H9 (cell line): ENCODE results near the gene PITPNM3. TPM values are rescaled to one million over a fixed set of nuclear protein-coding genes. Genes with fewer than 3 reads are reported as not detected.

ENCODE experiments used
- DNase-seq: peaks from one replicate; pipeline ENCODE4 v3.0.0-alpha.2; 2017
- H2AFZ ChIP-seq: one replicate; pipeline ENCODE4 v1.6.1; 2013; ENCODE audit warnings: mild to moderate bottlenecking, low read length, control low read depth, moderate library complexity
- H2AK5ac ChIP-seq: 2 replicates; pipeline ENCODE4 v1.6.1; 2013; ENCODE audit warnings: low read length, control low read depth, mixed read lengths; ENCODE audit not compliant: insufficient read length
- H2BK120ac ChIP-seq: one replicate; pipeline ENCODE4 v1.6.1; 2013; ENCODE audit warnings: low read depth, mild to moderate bottlenecking, low read length, control low read depth, inconsistent platforms; ENCODE audit not compliant: poor library complexity, severe bottlenecking
- H2BK12ac ChIP-seq: 2 replicates; pipeline ENCODE4 v1.6.1; 2013; ENCODE audit warnings: low read length, control low read depth, mixed read lengths, low read depth; ENCODE audit not compliant: insufficient read length
- H2BK15ac ChIP-seq: 2 replicates; pipeline ENCODE4 v1.6.1; 2013; ENCODE audit warnings: low read depth, low read length, control low read depth
- H2BK20ac ChIP-seq: one replicate; pipeline ENCODE4 v1.6.1; 2013; ENCODE audit warnings: low read depth, mild to moderate bottlenecking, low read length, control low read depth, inconsistent platforms; ENCODE audit not compliant: poor library complexity, severe bottlenecking
- H2BK5ac ChIP-seq: 2 replicates; pipeline ENCODE4 v1.6.1; 2013; ENCODE audit warnings: low read length, control low read depth, mixed read lengths; ENCODE audit not compliant: insufficient read length
- H3K14ac ChIP-seq: 2 replicates; pipeline ENCODE4 v1.6.1; 2013; ENCODE audit warnings: low read length, control low read depth; ENCODE audit not compliant: insufficient read depth
- H3K18ac ChIP-seq: 2 replicates; pipeline ENCODE4 v1.6.1; 2013; ENCODE audit warnings: low read depth, mild to moderate bottlenecking, mixed read lengths, low read length, control low read depth; ENCODE audit not compliant: insufficient read length
- H3K23ac ChIP-seq: 2 replicates; pipeline ENCODE4 v1.6.1; 2013; ENCODE audit warnings: low read length, control low read depth, mixed read lengths, low read depth; ENCODE audit not compliant: insufficient read length
- H3K23me2 ChIP-seq: 2 replicates; pipeline ENCODE4 v1.6.1; 2013; ENCODE audit warnings: low read depth, mild to moderate bottlenecking, mixed read lengths, low read length, control low read depth; ENCODE audit not compliant: insufficient read length, poor library complexity, severe bottlenecking
- H3K27ac ChIP-seq: 2 replicates; pipeline ENCODE4 v1.5.1; 2013; ENCODE audit warnings: low read length, control low read depth, mixed read lengths, low read depth; ENCODE audit not compliant: insufficient read length
- H3K27me3 ChIP-seq: 2 replicates; pipeline ENCODE4 v1.6.1; 2013; ENCODE audit warnings: low read length, control low read depth, inconsistent platforms; ENCODE audit not compliant: insufficient read depth
- H3K4ac ChIP-seq: 2 replicates; pipeline ENCODE4 v1.6.1; 2013; ENCODE audit warnings: low read depth, mild to moderate bottlenecking, control low read depth, inconsistent platforms, low read length, moderate library complexity
- H3K4me1 ChIP-seq: 2 replicates; pipeline ENCODE4 v1.6.1; 2013; ENCODE audit warnings: low read length, control low read depth, inconsistent platforms; ENCODE audit not compliant: insufficient read depth
- H3K4me2 ChIP-seq: 2 replicates; pipeline ENCODE4 v1.6.1; 2013; ENCODE audit warnings: low read length, control low read depth, mixed read lengths; ENCODE audit not compliant: insufficient read length, insufficient read depth
- H3K56ac ChIP-seq: 2 replicates; pipeline ENCODE4 v1.6.1; 2013; ENCODE audit warnings: low read depth, mild to moderate bottlenecking, mixed read lengths, low read length, control low read depth; ENCODE audit not compliant: insufficient read length
- H3K79me1 ChIP-seq: 2 replicates; pipeline ENCODE4 v1.6.1; 2013; ENCODE audit warnings: low read depth, mild to moderate bottlenecking, moderate library complexity, low read length, control low read depth, inconsistent platforms; ENCODE audit not compliant: insufficient read depth, poor library complexity, severe bottlenecking
- H3K79me2 ChIP-seq: 2 replicates; pipeline ENCODE4 v1.6.1; 2013; ENCODE audit warnings: low read length, control low read depth, inconsistent platforms; ENCODE audit not compliant: insufficient read depth
- H3K9ac ChIP-seq: 2 replicates; pipeline ENCODE4 v1.6.1; 2013; ENCODE audit warnings: low read length, control low read depth, mixed read lengths; ENCODE audit not compliant: insufficient read length; ENCODE audit errors: extremely low read depth
- H3K9me3 ChIP-seq: one replicate; pipeline ENCODE4 v1.6.1; 2013; ENCODE audit warnings: low read depth, low read length, inconsistent platforms; ENCODE audit not compliant: control insufficient read depth
- H3T11ph ChIP-seq: one replicate; pipeline ENCODE4 v1.6.1; 2013; ENCODE audit warnings: mild to moderate bottlenecking, low read length, control low read depth, inconsistent platforms
- H4K20me1 ChIP-seq: one replicate; pipeline ENCODE4 v1.6.1; 2013; ENCODE audit not compliant: control insufficient read depth, insufficient read length, insufficient read depth
- H4K5ac ChIP-seq: 2 replicates; pipeline ENCODE4 v1.6.1; 2013; ENCODE audit warnings: low read depth, mild to moderate bottlenecking, mixed read lengths, low read length, control low read depth; ENCODE audit not compliant: insufficient read length
- H4K8ac ChIP-seq: replicated peaks from 2 replicates; pipeline ENCODE4 v1.6.1; 2013; ENCODE audit warnings: low read length, control low read depth, mixed read lengths, low read depth; ENCODE audit not compliant: insufficient read length
- H4K91ac ChIP-seq: 2 replicates; pipeline ENCODE4 v1.6.1; 2013; ENCODE audit warnings: low read depth, mild to moderate bottlenecking, moderate library complexity, mixed read lengths, low read length, control low read depth; ENCODE audit not compliant: insufficient read length
- H3K27ac Mint-ChIP-seq, 3 experiments: 2 replicates in 2 of 3; 3 replicates in 1 of 3; pipeline ENCODE4 v1.8.0; 2020 to 2021; ENCODE audit warnings: mixed read lengths in 3 of 3, mild to moderate bottlenecking in 1 of 3, moderate library complexity in 1 of 3
- H3K27me3 Mint-ChIP-seq: 2 replicates; pipeline ENCODE4 v1.8.0; 2021; ENCODE audit warnings: low read depth, mild to moderate bottlenecking, moderate library complexity, mixed read lengths
- H3K36me3 Mint-ChIP-seq, 3 experiments: 2 replicates in 2 of 3; 3 replicates in 1 of 3; pipeline ENCODE4 v1.8.0; 2020 to 2021; ENCODE audit warnings: low read depth in 3 of 3, mixed read lengths in 3 of 3; ENCODE audit not compliant: insufficient read depth in 1 of 3
- H3K4me1 Mint-ChIP-seq, 2 experiments: 2 replicates each; pipeline ENCODE4 v1.8.0; 2020; ENCODE audit warnings: mixed read lengths in 2 of 2
- H3K4me3 Mint-ChIP-seq, 2 experiments: 2 replicates in 1 of 2; 3 replicates in 1 of 2; pipeline ENCODE4 v1.8.0; 2020 to 2021; ENCODE audit warnings: mild to moderate bottlenecking in 2 of 2, mixed read lengths in 2 of 2, moderate library complexity in 1 of 2
- H3K9me3 Mint-ChIP-seq, 2 experiments: 2 replicates in 1 of 2; 3 replicates in 1 of 2; pipeline ENCODE4 v1.8.0; 2020; ENCODE audit warnings: mild to moderate bottlenecking in 2 of 2, mixed read lengths in 2 of 2, moderate library complexity in 1 of 2
- CTCF ChIP-seq: fragments of 200-600 bp; sonication (generic); conservative IDR thresholded peaks from 3 replicates; pipeline ENCODE4 v1.8.0; 2021; ENCODE audit warnings: antibody characterized with exemption, mild to moderate bottlenecking
- WGBS: extraction: QIAGEN DNeasy Blood & Tissue Kit; methylation state at CpG from one replicate; pipeline ENCODE4 v1.1.7; 2013; ENCODE audit warnings: missing lambda C conversion rate, low lambda C conversion rate, mixed read lengths; ENCODE audit not compliant: insufficient read length; ENCODE audit errors: extremely low coverage; 5-methylcytosine and 5-hydroxymethylcytosine counted together
- total RNA-seq: library from RNA; stranded (reverse); gene quantifications from 2 replicates; pipeline ENCODE4 v1.2.1, GENCODE V29; 2021

The PITPNM3 gene
- total RNA-seq, 1 experiment from 2014 or later = 3.4 TPM

- Histone ChIP-seq H4K8ac (no peak overlapping the region), H3T11ph (no peak overlapping the region), H3K4me2 (no peak overlapping the region), H2AFZ (no peak overlapping the region), H4K5ac (no peak overlapping the region), H2AK5ac (no peak overlapping the region), H2BK5ac (no peak overlapping the region), H4K20me1 (no peaks in the 10 kb centered on the region), H3K56ac (no peak overlapping the region), H3K27me3 (no peaks in the 10 kb centered on the region), H3K79me2 (no peaks in the 10 kb centered on the region), H2BK12ac (no peak overlapping the region), H3K4me1 (peaks cover 12% of the 10 kb centered on the region; the same call in 1 of the 2 replicates), H3K27ac (no peak overlapping the region), H4K91ac (no peak overlapping the region), H3K18ac (no peak overlapping the region), H2BK20ac (no peak overlapping the region), H2BK120ac (no peak overlapping the region), H3K14ac (no peak overlapping the region), H3K9me3 (no peaks in the 10 kb centered on the region), H3K9ac (no peak overlapping the region), H3K23me2 (peaks cover 5% of the 10 kb centered on the region), H3K4ac (no peak overlapping the region), H3K23ac (no peak overlapping the region), H3K79me1 (no peaks in the 10 kb centered on the region), H2BK15ac (no peak overlapping the region)
- peaks cover 55 to 61% of the 10 kb centered on the region in 2 experiments for H3K4me1 Mint-ChIP-seq
- H3K4me3 Mint-ChIP-seq = peak overlapping the region in 1 of 2 experiments; percentile 54; a peak in 1 of 5 replicates
- H3K27ac Mint-ChIP-seq = peak overlapping the region in 2 of 3 experiments; percentile 70 to 92; a peak in 5 of 7 replicates
- no peaks in the 10 kb centered on the region; a peak in 1 of 5 replicates for H3K9me3 Mint-ChIP-seq
- H3K36me3 Mint-ChIP-seq = peaks cover 14 to 36% (median 25%) of the 10 kb centered on the region in 3 experiments
- no CpG with 5 or more reads among the region's 10 CpGs for WGBS
- no peak for TF ChIP-seq CTCF
- no peaks in the 10 kb centered on the region; the same call in none of the 2 replicates for H3K27me3 Mint-ChIP-seq
- no peak for DNase-seq
Measured at GRCh38 chr17:6452471-6453266, 103.7 kb downstream of the PITPNM3 start.
